Activated CD8-positive, alpha-beta T cell treated with anti-CD3 and anti-CD28 coated beads, Interleukin-2, amount 10 ng/mL, durations not matched to agents 7 days and 5 days (primary cell): Measurements from ENCODE around the gene GPC1. TPM values are rescaled to one million over a fixed set of nuclear protein-coding genes. Genes with fewer than 3 reads are reported as not detected.

Experiments
- ATAC-seq: fragments of 150-1000 bp; cut with Tn5 transposase; one replicate; pipeline ENCODE4 v1.10.0; 2021; ENCODE audit warnings: moderate library complexity
- CTCF ChIA-PET: fragments of 350-600 bp; sonication (Branson Sonifier 250); formaldehyde crosslinking; loops from one replicate; lab custom pipeline; 2021; ENCODE audit warnings: antibody characterized with exemption; lab: Charles Lee
- POLR2A ChIA-PET: fragments of 350-600 bp; sonication (Branson Sonifier 250); formaldehyde crosslinking; loops from one replicate; lab custom pipeline; 2021; ENCODE audit warnings: antibody characterized with exemption; lab: Charles Lee
- DNase-seq: peaks from one replicate; pipeline ENCODE4 v3.0.0-alpha.2; 2020
- H3K27ac Mint-ChIP-seq: one replicate; pipeline ENCODE4 v1.8.0; 2021; ENCODE audit warnings: mild to moderate bottlenecking, mixed read lengths
- H3K27me3 Mint-ChIP-seq: one replicate; pipeline ENCODE4 v1.8.0; 2021; ENCODE audit warnings: low read depth, mixed read lengths
- H3K36me3 Mint-ChIP-seq: one replicate; pipeline ENCODE4 v1.8.0; 2021; ENCODE audit warnings: low read depth, mixed read lengths
- H3K4me1 Mint-ChIP-seq: one replicate; pipeline ENCODE4 v1.8.0; 2021; ENCODE audit warnings: low read depth, mixed read lengths
- H3K4me3 Mint-ChIP-seq: one replicate; pipeline ENCODE4 v1.8.0; 2021; ENCODE audit warnings: mild to moderate bottlenecking, mixed read lengths
- H3K9me3 Mint-ChIP-seq: one replicate; pipeline ENCODE4 v1.8.0; 2022; ENCODE audit warnings: mixed read lengths; ENCODE audit not compliant: insufficient read depth
- total RNA-seq, 2 experiments: library from RNA; stranded (reverse); gene quantifications; one replicate each; pipeline ENCODE4 v1.2.3, GENCODE V29; 2021

GPC1 gene
- total RNA-seq, 2 experiments from 2014 or later, result 4.4 to 5.7 TPM

- no peaks in the 10 kb centered on the region for H3K27me3 Mint-ChIP-seq
- H3K4me3 Mint-ChIP-seq, result no peak overlapping the region
- CTCF ChIA-PET, result no interaction called here
- no peaks in the 10 kb centered on the region for H3K4me1 Mint-ChIP-seq
- H3K27ac Mint-ChIP-seq, result no peak overlapping the region
- H3K36me3 Mint-ChIP-seq, result no peaks in the 10 kb centered on the region
- H3K9me3 Mint-ChIP-seq, result no peaks in the 10 kb centered on the region
- peak; percentile 11 for DNase-seq
- POLR2A ChIA-PET, result no interaction called here
- ATAC-seq, result no peak
These were observed 31.2 kb downstream of the GPC1 start for GRCh38 chr2:240466579-240467148.

GRCh38 chr2:240467149-240467642, 31.7 kb downstream of the GPC1 start:
- DNase-seq, result peak; percentile 11
- H3K4me3 Mint-ChIP-seq, result no peak overlapping the region
- H3K36me3 Mint-ChIP-seq, result no peaks in the 10 kb centered on the region
- no peaks in the 10 kb centered on the region for H3K9me3 Mint-ChIP-seq
- H3K27ac Mint-ChIP-seq, result no peak overlapping the region
- no peak for ATAC-seq
- ChIA-PET CTCF (no interaction called here), POLR2A (no interaction called here)
- H3K27me3 Mint-ChIP-seq, result no peaks in the 10 kb centered on the region
- H3K4me1 Mint-ChIP-seq, result no peaks in the 10 kb centered on the region

GRCh38 chr2:240467659-240468302, 32.3 kb downstream of the GPC1 start:
- ChIA-PET POLR2A (no interaction called here), CTCF (no interaction called here)
- ATAC-seq (no peak), DNase-seq (peak; percentile 15)
- Mint-ChIP-seq H3K27ac (no peak overlapping the region), H3K27me3 (no peaks in the 10 kb centered on the region), H3K9me3 (no peaks in the 10 kb centered on the region), H3K4me1 (no peaks in the 10 kb centered on the region), H3K4me3 (no peak overlapping the region), H3K36me3 (peaks cover 2% of the 10 kb centered on the region)

GRCh38 chr2:240468303-240469238, 33.1 kb downstream of the GPC1 start:
- ATAC-seq, result no peak
- Mint-ChIP-seq H3K36me3 (peaks cover 3% of the 10 kb centered on the region), H3K4me1 (peaks cover under 1% of the 10 kb centered on the region), H3K27ac (no peak overlapping the region), H3K4me3 (no peak overlapping the region), H3K27me3 (no peaks in the 10 kb centered on the region), H3K9me3 (peaks cover 6% of the 10 kb centered on the region)
- ChIA-PET CTCF (no interaction called here), POLR2A (no interaction called here)
- peak; percentile 16 for DNase-seq

GRCh38 chr2:240469239-240469636, 33.8 kb downstream of the GPC1 start:
- POLR2A ChIA-PET, result no interaction called here
- DNase-seq (peak; percentile 11), ATAC-seq (no peak)
- no peak overlapping the region for H3K4me3 Mint-ChIP-seq
- no peak overlapping the region for H3K27ac Mint-ChIP-seq
- CTCF ChIA-PET, result no interaction called here
- H3K27me3 Mint-ChIP-seq, result no peaks in the 10 kb centered on the region
- H3K4me1 Mint-ChIP-seq, result peaks cover 3% of the 10 kb centered on the region
- peaks cover 8% of the 10 kb centered on the region for H3K9me3 Mint-ChIP-seq
- H3K36me3 Mint-ChIP-seq, result peaks cover 5% of the 10 kb centered on the region

GRCh38 chr2:240469740-240470139, 34.3 kb downstream of the GPC1 start:
- CTCF ChIA-PET, result no interaction called here
- H3K4me3 Mint-ChIP-seq, result no peak overlapping the region
- peak; percentile 16 for DNase-seq
- POLR2A ChIA-PET, result no interaction called here
- peaks cover 8% of the 10 kb centered on the region for H3K9me3 Mint-ChIP-seq
- ATAC-seq, result no peak
- no peaks in the 10 kb centered on the region for H3K27me3 Mint-ChIP-seq
- H3K27ac Mint-ChIP-seq, result no peak overlapping the region
- H3K4me1 Mint-ChIP-seq, result peaks cover 3% of the 10 kb centered on the region
- H3K36me3 Mint-ChIP-seq, result peaks cover 5% of the 10 kb centered on the region

GRCh38 chr2:240472078-240472790, 36.8 kb downstream of the GPC1 start:
- peaks cover 5% of the 10 kb centered on the region for H3K36me3 Mint-ChIP-seq
- POLR2A ChIA-PET, result no interaction called here

GRCh38 chr2:240473211-240473610, 37.7 kb downstream of the GPC1 start:
- Mint-ChIP-seq H3K9me3 (peaks cover 8% of the 10 kb centered on the region), H3K4me3 (no peak overlapping the region), H3K4me1 (peaks cover 3% of the 10 kb centered on the region), H3K36me3 (peaks cover 5% of the 10 kb centered on the region), H3K27ac (no peak overlapping the region), H3K27me3 (no peaks in the 10 kb centered on the region)
- DNase-seq (no peak), ATAC-seq (no peak)
- CTCF ChIA-PET, result no interaction called here
- POLR2A ChIA-PET, result no interaction called here

More at GRCh38 chr2:240472078-240472790, 36.8 kb downstream of the GPC1 start:
- Mint-ChIP-seq H3K4me1 (peaks cover 3% of the 10 kb centered on the region), H3K4me3 (no peak overlapping the region), H3K27ac (no peak overlapping the region), H3K9me3 (peaks cover 8% of the 10 kb centered on the region), H3K27me3 (no peaks in the 10 kb centered on the region)
- DNase-seq (peak; percentile 8), ATAC-seq (no peak)
- CTCF ChIA-PET, result no interaction called here

GRCh38 chr2:240477916-240478315, 42.5 kb downstream of the GPC1 start:
- Mint-ChIP-seq H3K27me3 (no peaks in the 10 kb centered on the region), H3K27ac (no peak overlapping the region), H3K36me3 (peaks cover 3% of the 10 kb centered on the region), H3K4me1 (peaks cover 3% of the 10 kb centered on the region), H3K9me3 (peaks cover 8% of the 10 kb centered on the region), H3K4me3 (no peak overlapping the region)
- ChIA-PET CTCF (no interaction called here), POLR2A (no interaction called here)
- DNase-seq (peak; percentile 7), ATAC-seq (no peak)

- Mint-ChIP-seq H3K4me3 (no peak overlapping the region), H3K27ac (peak overlapping the region; percentile 35), H3K27me3 (no peaks in the 10 kb centered on the region), H3K4me1 (peaks cover 3% of the 10 kb centered on the region), H3K36me3 (peaks cover 3% of the 10 kb centered on the region), H3K9me3 (peaks cover 3% of the 10 kb centered on the region)
- ATAC-seq (no peak), DNase-seq (no peak)
- CTCF ChIA-PET, result no interaction called here
- POLR2A ChIA-PET, result no interaction called here
These were observed 43.1 kb downstream of the GPC1 start for GRCh38 chr2:240478346-240479110.

GRCh38 chr2:240479111-240479501, 43.6 kb downstream of the GPC1 start:
- DNase-seq, result no peak
- Mint-ChIP-seq H3K4me1 (no peaks in the 10 kb centered on the region), H3K27ac (peak overlapping the region; percentile 35), H3K36me3 (no peaks in the 10 kb centered on the region), H3K27me3 (no peaks in the 10 kb centered on the region), H3K4me3 (no peak overlapping the region), H3K9me3 (no peaks in the 10 kb centered on the region)
- no peak for ATAC-seq
- POLR2A ChIA-PET, result no interaction called here
- CTCF ChIA-PET, result no interaction called here
